ENCODE data around the gene AATF. TPM values are rescaled to one million over a fixed set of nuclear protein-coding genes. Genes with fewer than 3 reads are reported as not detected.

AATF gene
- total RNA-seq, 1 donor from 2014 or later = 48.0 TPM

GRCh38 chr17:37086334-37086733 is 137.6 kb downstream of the AATF start:
- H3K36me3 Mint-ChIP-seq = peaks cover 21% of the 10 kb centered on the region
- no peak overlapping the region for H3K27ac Mint-ChIP-seq
- H3K9me3 Mint-ChIP-seq = no peaks in the 10 kb centered on the region
- DNase-seq (ENCODE audit: extremely low spot score, unreplicated experiment) = no peak
- H3K4me3 Mint-ChIP-seq = no peak overlapping the region
- H3K27me3 Mint-ChIP-seq = no peaks in the 10 kb centered on the region
- peaks cover 39% of the 10 kb centered on the region for H3K4me1 Mint-ChIP-seq (ENCODE audit: unreplicated experiment)
- TF ChIP-seq, protein P1, sequence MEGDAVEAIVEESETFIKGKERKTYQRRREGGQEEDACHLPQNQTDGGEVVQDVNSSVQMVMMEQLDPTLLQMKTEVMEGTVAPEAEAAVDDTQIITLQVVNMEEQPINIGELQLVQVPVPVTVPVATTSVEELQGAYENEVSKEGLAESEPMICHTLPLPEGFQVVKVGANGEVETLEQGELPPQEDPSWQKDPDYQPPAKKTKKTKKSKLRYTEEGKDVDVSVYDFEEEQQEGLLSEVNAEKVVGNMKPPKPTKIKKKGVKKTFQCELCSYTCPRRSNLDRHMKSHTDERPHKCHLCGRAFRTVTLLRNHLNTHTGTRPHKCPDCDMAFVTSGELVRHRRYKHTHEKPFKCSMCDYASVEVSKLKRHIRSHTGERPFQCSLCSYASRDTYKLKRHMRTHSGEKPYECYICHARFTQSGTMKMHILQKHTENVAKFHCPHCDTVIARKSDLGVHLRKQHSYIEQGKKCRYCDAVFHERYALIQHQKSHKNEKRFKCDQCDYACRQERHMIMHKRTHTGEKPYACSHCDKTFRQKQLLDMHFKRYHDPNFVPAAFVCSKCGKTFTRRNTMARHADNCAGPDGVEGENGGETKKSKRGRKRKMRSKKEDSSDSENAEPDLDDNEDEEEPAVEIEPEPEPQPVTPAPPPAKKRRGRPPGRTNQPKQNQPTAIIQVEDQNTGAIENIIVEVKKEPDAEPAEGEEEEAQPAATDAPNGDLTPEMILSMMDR (conservative IDR thresholded peaks at IDR 0.05) = no peak

- no peaks in the 10 kb centered on the region for H3K27me3 Mint-ChIP-seq
- peaks cover 39% of the 10 kb centered on the region for H3K4me1 Mint-ChIP-seq (ENCODE audit: unreplicated experiment)
- TF ChIP-seq, protein P1 (conservative IDR thresholded peaks at IDR 0.05) = no peak
- H3K9me3 Mint-ChIP-seq = no peaks in the 10 kb centered on the region
- no peak overlapping the region for H3K27ac Mint-ChIP-seq
- DNase-seq (ENCODE audit: extremely low spot score, unreplicated experiment) = no peak
- no peak overlapping the region for H3K4me3 Mint-ChIP-seq
- H3K36me3 Mint-ChIP-seq = peaks cover 21% of the 10 kb centered on the region
These were observed 138.2 kb downstream of the AATF start for GRCh38 chr17:37086948-37087347.

- TF ChIP-seq, protein P1 (conservative IDR thresholded peaks at IDR 0.05) = no peak
- no peaks in the 10 kb centered on the region for H3K27me3 Mint-ChIP-seq
- peak overlapping the region; percentile 63 for H3K27ac Mint-ChIP-seq
- no peak overlapping the region for H3K4me3 Mint-ChIP-seq
- DNase-seq (ENCODE audit: extremely low spot score, unreplicated experiment) = no peak
- no peaks in the 10 kb centered on the region for H3K9me3 Mint-ChIP-seq
- peaks cover 39% of the 10 kb centered on the region for H3K4me1 Mint-ChIP-seq (ENCODE audit: unreplicated experiment)
- peaks cover 21% of the 10 kb centered on the region for H3K36me3 Mint-ChIP-seq
These were observed 138.9 kb downstream of the AATF start for GRCh38 chr17:37087683-37088082.

DNA sequence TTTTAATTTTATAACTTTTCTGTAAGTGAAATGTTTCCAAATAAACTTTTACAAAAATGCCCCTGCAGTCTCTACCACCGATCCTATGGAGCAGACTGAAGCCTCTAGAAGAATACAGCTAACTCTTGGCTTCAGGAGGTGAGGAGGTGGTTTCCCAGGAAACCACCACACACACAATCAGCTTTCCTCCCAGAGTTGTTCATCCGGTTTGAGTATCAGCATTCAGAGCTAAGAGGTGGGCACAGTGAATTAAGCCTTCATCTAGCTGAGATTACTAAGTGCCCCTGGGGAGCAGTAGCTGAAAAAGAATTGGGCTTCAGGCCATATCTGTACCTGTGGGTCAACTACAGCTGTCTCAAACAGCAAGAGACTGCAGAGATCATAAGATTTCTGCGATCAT is 139.7 kb downstream of the AATF start:
- peaks cover 24% of the 10 kb centered on the region for H3K36me3 Mint-ChIP-seq
- no peak overlapping the region for H3K4me3 Mint-ChIP-seq
- H3K27me3 Mint-ChIP-seq = no peaks in the 10 kb centered on the region
- H3K9me3 Mint-ChIP-seq = no peaks in the 10 kb centered on the region
- H3K27ac Mint-ChIP-seq = peak overlapping the region; percentile 63
- DNase-seq (ENCODE audit: extremely low spot score, unreplicated experiment) = no peak
- peaks cover 39% of the 10 kb centered on the region for H3K4me1 Mint-ChIP-seq (ENCODE audit: unreplicated experiment)
- TF ChIP-seq, protein P1 (conservative IDR thresholded peaks at IDR 0.05) = no peak

- Mint-ChIP-seq H3K27me3 (no peaks in the 10 kb centered on the region), H3K27ac (peak overlapping the region; percentile 63), H3K4me1 (ENCODE audit: unreplicated experiment) (peaks cover 40% of the 10 kb centered on the region), H3K4me3 (no peak overlapping the region), H3K36me3 (peaks cover 25% of the 10 kb centered on the region), H3K9me3 (no peaks in the 10 kb centered on the region)
- TF ChIP-seq, protein P1 (conservative IDR thresholded peaks at IDR 0.05) = peak; percentile 32
- DNase-seq (ENCODE audit: extremely low spot score, unreplicated experiment) = no peak
These were observed 140.2 kb downstream of the AATF start for GRCh38 chr17:37088913-37089312.

DNA sequence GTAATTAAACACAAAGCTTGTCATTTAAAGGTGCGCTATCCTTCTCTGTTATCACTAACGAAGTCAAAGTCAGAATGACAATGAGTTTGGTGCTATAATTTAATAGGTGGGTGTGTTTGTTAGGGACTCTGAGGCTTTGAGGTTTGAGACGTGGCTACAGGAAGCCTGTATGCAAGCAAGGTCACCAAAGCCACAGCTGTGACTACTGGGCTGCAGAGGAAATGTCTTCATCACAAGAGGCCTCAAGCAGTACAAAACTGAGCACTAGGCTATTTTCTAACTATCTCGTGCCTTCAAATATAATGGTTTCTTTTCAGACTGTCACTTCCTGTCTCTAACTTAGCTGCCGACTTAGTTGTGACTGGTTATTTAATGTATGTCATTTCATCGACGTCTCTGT is 141.2 kb downstream of the AATF start:
- H3K4me3 Mint-ChIP-seq = no peak overlapping the region
- peak overlapping the region; percentile 67 for H3K27ac Mint-ChIP-seq

More for the DNA sequence above, 141.2 kb downstream of the AATF start:
- no peaks in the 10 kb centered on the region for H3K27me3 Mint-ChIP-seq
- peaks cover 32% of the 10 kb centered on the region for H3K36me3 Mint-ChIP-seq
- no peak for DNase-seq (ENCODE audit: extremely low spot score, unreplicated experiment)
- H3K9me3 Mint-ChIP-seq = no peaks in the 10 kb centered on the region
- TF ChIP-seq, protein P1 (conservative IDR thresholded peaks at IDR 0.05) = no peak
- peaks cover 46% of the 10 kb centered on the region for H3K4me1 Mint-ChIP-seq (ENCODE audit: unreplicated experiment)
